GM12892 (cell line): ENCODE results near the gene RPTOR.
"Not testable (repeated sequence)": the region's sequence is repeated elsewhere in the genome, so short reads cannot be mapped to it uniquely, and the experiment has no call there.

Experiments
- DNase-seq: peaks from one replicate; pipeline ENCODE4 v3.0.0; 2011; ENCODE audit not compliant: insufficient read length
- FAIRE-seq: peaks from 2 replicates; lab custom pipeline; 2011; peaks lifted over from hg19 to GRCh38; lab: Jason Lieb, UNC
- POLR2A ChIP-seq: IDR thresholded peaks from 2 replicates; pipeline ENCODE4 v1.6.1; 2011; ENCODE audit warnings: low read depth, low read length, control low read depth
- POLR2AphosphoS5 ChIP-seq: IDR thresholded peaks from 2 replicates; pipeline ENCODE4 v1.6.1; 2011; ENCODE audit warnings: low read depth, low read length, control low read depth
- TAF1 ChIP-seq: IDR thresholded peaks from 2 replicates; pipeline ENCODE4 v1.6.1; 2011; ENCODE audit warnings: low read depth, mild to moderate bottlenecking, control low read depth, low read length, borderline replicate concordance

The RPTOR gene

GRCh38 chr17:80812362-80813088 is 267.9 kb downstream of the RPTOR start:
- no peak for DNase-seq
- TF ChIP-seq TAF1 (no peak), POLR2AphosphoS5 (no peak), POLR2A (no peak)
- no peak for FAIRE-seq

DNA sequence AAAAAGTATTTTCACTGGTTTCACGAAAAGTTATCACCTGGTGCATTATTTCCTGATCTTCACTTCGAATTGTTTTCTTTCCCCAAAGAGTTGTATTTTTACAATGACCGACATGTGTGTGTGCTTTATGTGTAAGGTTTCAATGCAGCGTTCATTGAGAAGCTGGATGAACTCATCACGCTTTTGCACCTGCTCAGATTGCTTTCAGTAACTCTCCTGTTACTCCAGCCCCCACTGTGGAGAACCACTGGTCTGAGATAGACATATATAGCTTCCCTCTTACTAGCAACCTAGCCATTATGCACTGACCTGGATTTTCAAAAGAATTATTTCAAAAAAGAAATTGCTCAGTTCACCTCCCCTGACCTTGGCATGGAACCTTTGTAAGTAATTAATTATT is 268.7 kb downstream of the RPTOR start:
- DNase-seq (no peak), FAIRE-seq (no peak)

GRCh38 chr17:80814491-80814890 is 269.9 kb downstream of the RPTOR start:
- no peak for FAIRE-seq
- TF ChIP-seq TAF1: no peak
- TF ChIP-seq POLR2A: no peak
- no peak for TF ChIP-seq POLR2AphosphoS5
- DNase-seq: no peak

More for the DNA sequence above, 268.7 kb downstream of the RPTOR start:
- TF ChIP-seq POLR2AphosphoS5 (no peak), POLR2A (no peak), TAF1 (no peak)

GRCh38 chr17:80815151-80815681 is 270.6 kb downstream of the RPTOR start:
- no peak for FAIRE-seq
- DNase-seq: no peak
- TF ChIP-seq TAF1: no peak
- TF ChIP-seq POLR2AphosphoS5: no peak
- TF ChIP-seq POLR2A: no peak

- not testable (repeated sequence) for DNase-seq
- FAIRE-seq: peak; percentile 14
Observed at GRCh38 chr17:80815718-80816117, 271.1 kb downstream of the RPTOR start.

DNA sequence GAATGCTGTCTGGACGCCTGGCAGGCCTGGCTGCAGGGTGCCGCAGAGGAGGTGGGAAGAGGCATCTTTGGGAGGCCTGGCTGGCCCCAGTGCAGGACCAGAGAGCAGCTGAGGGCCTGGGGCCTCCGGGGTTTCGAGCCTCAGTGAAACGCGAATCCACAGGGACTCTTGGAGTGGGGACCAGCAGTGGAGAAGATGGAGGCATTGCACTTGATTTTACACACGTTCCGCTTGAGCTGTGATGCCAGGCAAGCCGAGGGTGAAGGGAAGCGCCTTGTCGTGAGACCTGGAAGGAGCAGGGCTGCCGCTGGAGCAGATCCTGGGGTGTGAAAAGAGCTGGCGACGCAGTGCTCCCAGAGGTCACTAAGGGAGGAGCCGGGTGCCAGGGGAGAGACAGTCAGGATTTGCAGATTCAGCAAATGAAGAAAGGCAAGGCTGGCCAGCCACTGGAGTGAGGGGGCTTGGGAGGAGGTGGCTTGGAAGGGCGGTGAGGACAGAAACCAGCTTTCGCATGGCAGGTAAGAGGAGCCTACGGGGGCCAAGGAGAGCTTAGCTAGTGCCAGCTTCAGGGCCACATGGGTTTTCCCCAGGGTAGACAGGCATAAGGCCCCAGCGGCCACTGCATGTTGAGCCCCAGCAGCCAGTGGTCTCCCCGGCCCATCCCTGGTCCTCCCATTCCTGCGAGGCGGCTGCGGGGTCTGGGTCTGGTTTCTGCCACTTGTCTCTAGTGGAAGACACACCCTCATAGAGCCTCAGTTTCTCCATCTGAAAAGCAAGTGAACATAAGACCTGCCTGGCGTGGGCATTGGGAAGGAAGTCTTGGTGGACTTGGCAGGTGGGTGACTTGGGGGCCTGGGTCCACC is 271.8 kb downstream of the RPTOR start:
- no peak for TF ChIP-seq POLR2AphosphoS5
- no peak for TF ChIP-seq TAF1
- TF ChIP-seq POLR2A: no peak
- no peak for FAIRE-seq
- DNase-seq: no peak

- FAIRE-seq (no peak), DNase-seq (no peak)
- TF ChIP-seq TAF1 (no peak), POLR2AphosphoS5 (no peak), POLR2A (no peak)
Observed at GRCh38 chr17:80817321-80817845, 272.7 kb downstream of the RPTOR start.

GRCh38 chr17:80817861-80818260 is 273.2 kb downstream of the RPTOR start:
- FAIRE-seq: no peak
- TF ChIP-seq POLR2AphosphoS5 (no peak), TAF1 (no peak), POLR2A (no peak)
- DNase-seq: no peak

GRCh38 chr17:80818871-80819270 is 274.2 kb downstream of the RPTOR start:
- no peak for TF ChIP-seq TAF1
- TF ChIP-seq POLR2A: no peak
- no peak for TF ChIP-seq POLR2AphosphoS5
- DNase-seq: no peak
- no peak for FAIRE-seq

- FAIRE-seq: no peak
- no peak for DNase-seq
- TF ChIP-seq POLR2AphosphoS5: no peak
- no peak for TF ChIP-seq POLR2A
- TF ChIP-seq TAF1: no peak
Observed at GRCh38 chr17:80819422-80820164, 275.0 kb downstream of the RPTOR start.

- FAIRE-seq (no peak), DNase-seq (no peak)
- TF ChIP-seq POLR2A (no peak), POLR2AphosphoS5 (no peak), TAF1 (no peak)
Observed at GRCh38 chr17:80820331-80820730, 275.7 kb downstream of the RPTOR start.

GRCh38 chr17:80821546-80821945 is 276.9 kb downstream of the RPTOR start:
- no peak for FAIRE-seq
- TF ChIP-seq POLR2AphosphoS5: no peak
- TF ChIP-seq TAF1: no peak
- TF ChIP-seq POLR2A: no peak
- no peak for DNase-seq
